Glutamatergic neuron (in vitro differentiated cells): ENCODE measurements around the gene PGLYRP4. TPM values are rescaled to one million over a fixed set of nuclear protein-coding genes. Genes with fewer than 3 reads are reported as not detected.

Source experiments
- DNase-seq: peaks from one replicate; pipeline ENCODE4 v3.0.0; 2022
- H3K27ac Mint-ChIP-seq: one replicate; pipeline ENCODE4 v1.8.0; 2020; ENCODE audit warnings: mild to moderate bottlenecking, mixed read lengths, inconsistent platforms; ENCODE audit not compliant: unreplicated experiment
- H3K27me3 Mint-ChIP-seq: one replicate; pipeline ENCODE4 v1.8.0; 2020; ENCODE audit warnings: mild to moderate bottlenecking, moderate library complexity, mixed read lengths, inconsistent platforms; ENCODE audit not compliant: unreplicated experiment
- H3K36me3 Mint-ChIP-seq: one replicate; pipeline ENCODE4 v1.8.0; 2020; ENCODE audit warnings: mild to moderate bottlenecking, mixed read lengths, inconsistent platforms; ENCODE audit not compliant: unreplicated experiment
- H3K4me1 Mint-ChIP-seq: one replicate; pipeline ENCODE4 v1.8.0; 2020; ENCODE audit warnings: mild to moderate bottlenecking, low read depth, mixed read lengths, inconsistent platforms; ENCODE audit not compliant: unreplicated experiment
- H3K4me3 Mint-ChIP-seq: one replicate; pipeline ENCODE4 v1.8.0; 2020; ENCODE audit warnings: mild to moderate bottlenecking, mixed read lengths, inconsistent platforms; ENCODE audit not compliant: unreplicated experiment
- H3K9me3 Mint-ChIP-seq: one replicate; pipeline ENCODE4 v1.8.0; 2020; ENCODE audit warnings: mild to moderate bottlenecking, moderate library complexity, mixed read lengths, inconsistent platforms; ENCODE audit not compliant: unreplicated experiment
- total RNA-seq: library from RNA; stranded (reverse); fragmentation: NEBNext Ultra II Directional; extraction: Animal tissue kit (Norgen Biotek cat#: 25700); gene quantifications from one replicate; pipeline ENCODE4 v1.2.1, GENCODE V29; 2021; ENCODE audit not compliant: unreplicated experiment
- TF ChIP-seq, protein P1 (sequence below): fragments of 200-600 bp; sonication (generic); IDR thresholded peaks from one replicate; pipeline ENCODE4 v1.5.0; 2021; ENCODE audit not compliant: partially characterized antibody, unreplicated experiment

PGLYRP4 gene
- total RNA-seq, 1 donor from 2014 or later, result not detected

- Mint-ChIP-seq H3K27ac (no peak overlapping the region), H3K36me3 (peaks cover 7% of the 10 kb centered on the region), H3K27me3 (peaks cover 11% of the 10 kb centered on the region), H3K9me3 (no peaks in the 10 kb centered on the region), H3K4me1 (no peaks in the 10 kb centered on the region), H3K4me3 (no peak overlapping the region)
- DNase-seq, result no peak
- TF ChIP-seq, protein P1, sequence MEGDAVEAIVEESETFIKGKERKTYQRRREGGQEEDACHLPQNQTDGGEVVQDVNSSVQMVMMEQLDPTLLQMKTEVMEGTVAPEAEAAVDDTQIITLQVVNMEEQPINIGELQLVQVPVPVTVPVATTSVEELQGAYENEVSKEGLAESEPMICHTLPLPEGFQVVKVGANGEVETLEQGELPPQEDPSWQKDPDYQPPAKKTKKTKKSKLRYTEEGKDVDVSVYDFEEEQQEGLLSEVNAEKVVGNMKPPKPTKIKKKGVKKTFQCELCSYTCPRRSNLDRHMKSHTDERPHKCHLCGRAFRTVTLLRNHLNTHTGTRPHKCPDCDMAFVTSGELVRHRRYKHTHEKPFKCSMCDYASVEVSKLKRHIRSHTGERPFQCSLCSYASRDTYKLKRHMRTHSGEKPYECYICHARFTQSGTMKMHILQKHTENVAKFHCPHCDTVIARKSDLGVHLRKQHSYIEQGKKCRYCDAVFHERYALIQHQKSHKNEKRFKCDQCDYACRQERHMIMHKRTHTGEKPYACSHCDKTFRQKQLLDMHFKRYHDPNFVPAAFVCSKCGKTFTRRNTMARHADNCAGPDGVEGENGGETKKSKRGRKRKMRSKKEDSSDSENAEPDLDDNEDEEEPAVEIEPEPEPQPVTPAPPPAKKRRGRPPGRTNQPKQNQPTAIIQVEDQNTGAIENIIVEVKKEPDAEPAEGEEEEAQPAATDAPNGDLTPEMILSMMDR, result no peak
These were observed 8.3 kb downstream of the PGLYRP4 start for GRCh38 chr1:153340356-153340755.

- H3K36me3 Mint-ChIP-seq, result peaks cover 7% of the 10 kb centered on the region
- peaks cover 11% of the 10 kb centered on the region for H3K27me3 Mint-ChIP-seq
- H3K4me1 Mint-ChIP-seq, result no peaks in the 10 kb centered on the region
- TF ChIP-seq, protein P1, result no peak
- DNase-seq, result no peak
- H3K9me3 Mint-ChIP-seq, result no peaks in the 10 kb centered on the region
- no peak overlapping the region for H3K27ac Mint-ChIP-seq
- H3K4me3 Mint-ChIP-seq, result no peak overlapping the region
These were observed 8.8 kb downstream of the PGLYRP4 start for GRCh38 chr1:153339802-153340201.

DNA sequence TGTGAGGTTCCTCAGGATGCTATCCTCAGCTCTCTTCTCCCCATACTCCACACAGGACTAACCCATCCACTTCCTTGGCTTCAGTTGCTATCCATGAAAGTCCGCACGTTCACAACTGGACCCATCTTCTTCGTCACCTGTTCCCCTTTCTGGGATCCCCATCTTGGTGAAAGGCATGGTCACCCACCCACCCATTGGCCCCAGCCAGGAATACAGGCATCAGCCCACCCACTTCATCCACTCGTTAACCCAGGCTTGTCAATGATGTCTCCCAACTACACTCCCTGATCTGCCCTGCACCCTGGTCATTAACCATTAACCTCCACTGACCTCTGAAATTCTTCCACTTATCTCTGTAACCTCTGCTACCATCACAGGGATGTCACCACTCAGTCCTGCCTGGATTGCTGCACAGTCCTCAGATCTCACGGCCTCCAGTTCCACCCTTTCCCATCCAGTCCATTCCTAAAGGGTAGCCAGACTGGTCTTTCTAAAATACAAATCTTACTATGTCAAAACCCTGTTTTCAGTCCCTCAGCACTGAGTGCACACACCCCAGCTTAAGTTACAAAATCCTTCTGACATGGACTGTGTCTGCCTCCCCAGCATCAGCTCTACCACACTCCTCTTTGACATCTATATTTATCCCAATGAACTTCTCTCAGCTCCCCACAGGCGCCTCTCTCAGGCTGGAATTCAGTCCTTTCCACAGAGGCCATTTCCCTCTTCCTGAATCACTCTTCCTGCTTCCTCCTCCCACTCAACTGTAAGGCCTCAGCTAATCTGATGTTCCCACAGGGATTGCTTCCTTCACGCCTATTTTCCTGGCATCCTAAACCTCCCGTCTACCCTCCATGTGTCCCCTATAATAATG, 10.4 kb downstream of the PGLYRP4 start:
- no peak for DNase-seq

DNA sequence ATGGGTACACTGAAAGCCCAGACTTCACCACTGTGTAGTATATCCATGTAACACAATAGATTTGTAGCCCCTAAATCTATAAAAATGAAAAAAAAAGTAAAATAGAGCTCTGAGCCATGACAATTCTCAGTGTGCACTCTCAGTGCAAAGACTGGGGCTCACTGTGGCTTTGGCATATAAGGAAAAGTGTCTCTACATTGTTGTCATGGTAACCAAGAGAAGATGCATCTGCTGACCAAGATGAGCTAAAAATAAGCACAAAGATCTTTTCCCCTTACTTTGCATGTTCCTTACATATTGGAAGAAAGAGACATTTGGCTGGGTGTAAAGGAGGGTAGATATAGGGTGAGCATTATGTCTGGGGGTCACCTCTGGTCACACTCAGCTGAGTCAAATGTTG, 12.0 kb downstream of the PGLYRP4 start:
- TF ChIP-seq, protein P1, result no peak
- Mint-ChIP-seq H3K27ac (no peak overlapping the region), H3K4me1 (no peaks in the 10 kb centered on the region)

More for the DNA sequence above, 10.4 kb downstream of the PGLYRP4 start:
- Mint-ChIP-seq H3K27me3 (peaks cover 11% of the 10 kb centered on the region), H3K4me3 (no peak overlapping the region), H3K27ac (no peak overlapping the region), H3K9me3 (no peaks in the 10 kb centered on the region), H3K4me1 (no peaks in the 10 kb centered on the region), H3K36me3 (peaks cover 7% of the 10 kb centered on the region)
- TF ChIP-seq, protein P1, result no peak

DNA sequence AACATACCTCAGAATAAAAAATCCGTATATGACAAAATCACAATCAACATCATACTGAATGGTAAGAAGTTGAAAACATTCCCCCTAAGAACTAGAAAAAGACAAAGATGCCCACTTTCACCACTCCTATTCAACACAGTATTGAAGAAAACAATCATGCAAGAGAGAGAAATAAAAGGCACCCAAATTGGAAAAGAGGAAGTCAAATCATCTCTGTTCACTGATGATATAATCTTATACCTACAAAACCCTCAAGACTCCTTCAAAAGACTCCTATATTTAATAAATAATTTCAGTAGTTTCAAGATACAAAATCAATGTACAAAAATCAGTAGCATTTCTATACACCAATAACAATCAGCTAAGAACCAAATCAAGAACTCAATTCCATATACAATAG, 14.7 kb downstream of the PGLYRP4 start:
- H3K4me1 Mint-ChIP-seq, result no peaks in the 10 kb centered on the region
- TF ChIP-seq, protein P1, result no peak
- no peaks in the 10 kb centered on the region for H3K9me3 Mint-ChIP-seq
- H3K4me3 Mint-ChIP-seq, result no peak overlapping the region
- no peak overlapping the region for H3K27ac Mint-ChIP-seq
- no peaks in the 10 kb centered on the region for H3K36me3 Mint-ChIP-seq
- DNase-seq, result no peak
- H3K27me3 Mint-ChIP-seq, result peaks cover 4% of the 10 kb centered on the region

More for the DNA sequence above, 12.0 kb downstream of the PGLYRP4 start:
- no peaks in the 10 kb centered on the region for H3K9me3 Mint-ChIP-seq
- no peak for DNase-seq
- H3K4me3 Mint-ChIP-seq, result no peak overlapping the region
- peaks cover 5% of the 10 kb centered on the region for H3K27me3 Mint-ChIP-seq
- no peaks in the 10 kb centered on the region for H3K36me3 Mint-ChIP-seq
